IMR-90 (cell line): ENCODE measurements around the gene SDK1.

Experiments used
- RFX5 ChIP-seq: IDR thresholded peaks from 2 replicates; pipeline ENCODE4 v1.8.0; 2012; ENCODE audit warnings: low read depth, mild to moderate bottlenecking, low read length, moderate library complexity
- TF ChIP-seq, protein P1 (sequence below): conservative IDR thresholded peaks from 2 replicates; pipeline ENCODE4 v1.5.1; 2012; ENCODE audit warnings: mild to moderate bottlenecking, low read depth, low read length, improper control_type of control experiment

- TF ChIP-seq RFX5 = no peak
- TF ChIP-seq, protein P1, sequence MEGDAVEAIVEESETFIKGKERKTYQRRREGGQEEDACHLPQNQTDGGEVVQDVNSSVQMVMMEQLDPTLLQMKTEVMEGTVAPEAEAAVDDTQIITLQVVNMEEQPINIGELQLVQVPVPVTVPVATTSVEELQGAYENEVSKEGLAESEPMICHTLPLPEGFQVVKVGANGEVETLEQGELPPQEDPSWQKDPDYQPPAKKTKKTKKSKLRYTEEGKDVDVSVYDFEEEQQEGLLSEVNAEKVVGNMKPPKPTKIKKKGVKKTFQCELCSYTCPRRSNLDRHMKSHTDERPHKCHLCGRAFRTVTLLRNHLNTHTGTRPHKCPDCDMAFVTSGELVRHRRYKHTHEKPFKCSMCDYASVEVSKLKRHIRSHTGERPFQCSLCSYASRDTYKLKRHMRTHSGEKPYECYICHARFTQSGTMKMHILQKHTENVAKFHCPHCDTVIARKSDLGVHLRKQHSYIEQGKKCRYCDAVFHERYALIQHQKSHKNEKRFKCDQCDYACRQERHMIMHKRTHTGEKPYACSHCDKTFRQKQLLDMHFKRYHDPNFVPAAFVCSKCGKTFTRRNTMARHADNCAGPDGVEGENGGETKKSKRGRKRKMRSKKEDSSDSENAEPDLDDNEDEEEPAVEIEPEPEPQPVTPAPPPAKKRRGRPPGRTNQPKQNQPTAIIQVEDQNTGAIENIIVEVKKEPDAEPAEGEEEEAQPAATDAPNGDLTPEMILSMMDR = no peak
These were observed 46.3 kb upstream of the SDK1 start for GRCh38 chr7:3254718-3255117.
